Right ventricle myocardium superior (tissue), 1 donor: ENCODE measurements around the gene RRP8. TPM values are rescaled to one million over a fixed set of nuclear protein-coding genes. Genes with fewer than 3 reads are reported as not detected.

ENCODE experiments used
- ATAC-seq: fragments of 200-7000 bp; cut with Tn5 transposase; one replicate; pipeline ENCODE4 v1.9.1; 2020; ENCODE audit warnings: mild to moderate bottlenecking; ENCODE audit not compliant: poor library complexity
- DNase-seq: peaks from one replicate; pipeline ENCODE4 v3.0.0-alpha.2; 2020
- intact Hi-C: fragments of 100-400 bp; cut with DNase I; formaldehyde crosslinking; loops from one replicate; pipeline ENCODE4 v1.11.2; 2022
- long read RNA-seq: library from polyadenylated mRNA; unstranded; transcript quantifications from one replicate; pipeline ENCODE4 v2.0.0, GENCODE V29; 2021
- total RNA-seq: library from RNA; stranded (reverse); fragmentation: NEBNext Ultra II Directional; extraction: Animal tissue kit (Norgen Biotek cat#: 25700); gene quantifications from one replicate; pipeline ENCODE4 v1.2.1, GENCODE V29; 2021
- donor health status: DM: no; HTN: yes; CAD: no; lungs with severe emphysema.

The RRP8 gene
- 19.8 TPM for total RNA-seq
- long read RNA-seq, full-length matches to known transcripts = 39 of 67 reads
- long read RNA-seq, partial matches to known transcripts = 8 of 67 reads
- long read RNA-seq, other reads (novel, unspliced or antisense) = 20 of 67 reads

DNA sequence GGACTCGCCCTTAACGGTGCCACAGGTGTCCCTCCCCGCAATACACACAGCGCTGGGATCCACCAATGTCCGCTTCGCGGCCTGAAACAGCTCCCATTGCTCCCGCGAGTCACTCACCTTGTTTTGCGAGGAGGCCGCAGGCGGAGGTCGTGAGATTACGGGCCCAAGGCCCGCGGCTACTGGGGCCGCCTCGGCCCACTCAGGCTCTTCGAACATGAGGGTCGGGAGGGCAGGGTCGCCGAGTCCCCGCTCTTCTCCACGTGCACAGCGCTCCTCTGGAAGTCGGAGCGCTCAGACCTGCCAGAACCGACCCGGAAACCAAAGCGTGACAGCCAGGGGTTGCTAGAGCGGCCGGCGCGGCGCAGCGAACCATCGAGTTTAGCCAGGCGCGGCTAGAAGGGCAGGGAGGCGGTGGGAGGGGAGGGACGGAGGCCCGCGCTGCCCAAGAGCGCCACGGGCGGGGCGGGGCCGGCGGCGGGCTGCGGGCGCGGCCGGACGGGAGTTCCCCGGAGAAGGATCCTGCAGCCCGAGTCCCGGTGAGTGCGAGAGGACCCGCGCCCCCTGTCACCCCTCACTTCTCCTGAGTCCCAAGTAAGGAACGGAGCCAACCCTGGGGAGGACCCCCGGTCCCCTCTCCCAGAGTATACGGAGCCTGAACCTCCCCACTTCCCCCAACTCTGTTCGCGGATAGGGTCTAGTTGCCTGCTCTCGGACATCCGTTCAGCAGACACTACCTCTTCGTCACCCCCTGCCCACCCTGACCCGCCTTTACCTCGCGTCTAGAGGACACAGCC, at the start of gene RRP8, which contains the start of gene ILK:
TSS of gene RRP8 (minus strand) at position 330 of the 794 bp plus-strand sequence. CDS start at position 216, 114 bp downstream.
TSS of gene ILK (plus strand) at position 488 of the 794 bp plus-strand sequence. CDS start 498 bp downstream, outside the sequence.
- ATAC-seq (peak; percentile 93), DNase-seq (peak; percentile 96)
- intact Hi-C loops = loop anchor here (5.0 kb wide), 1 partner anchor 79 kb away; the partner anchor contains the start of gene MRPL17

DNA sequence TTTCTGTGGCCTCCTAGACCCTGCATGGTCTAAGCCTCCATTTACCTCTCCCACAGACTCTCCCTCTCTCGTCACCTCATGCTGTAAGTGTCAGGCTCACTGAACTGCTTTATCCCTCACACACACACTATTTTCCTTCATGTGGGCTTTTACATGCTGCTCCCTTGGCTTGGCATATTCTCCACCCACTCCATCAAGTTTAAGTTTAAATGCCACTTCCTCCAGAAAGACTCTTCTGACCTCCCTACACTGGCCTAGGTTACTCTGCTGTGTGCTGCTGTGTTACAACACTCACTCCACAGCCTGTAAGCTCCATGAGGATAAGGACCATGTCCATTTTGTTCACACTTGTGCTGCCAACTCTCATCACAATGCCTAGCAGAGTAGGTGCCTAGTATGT, 49.7 kb upstream of the RRP8 start:
- intact Hi-C loops = no loop called here
- DNase-seq (no peak), ATAC-seq (no peak)

DNA sequence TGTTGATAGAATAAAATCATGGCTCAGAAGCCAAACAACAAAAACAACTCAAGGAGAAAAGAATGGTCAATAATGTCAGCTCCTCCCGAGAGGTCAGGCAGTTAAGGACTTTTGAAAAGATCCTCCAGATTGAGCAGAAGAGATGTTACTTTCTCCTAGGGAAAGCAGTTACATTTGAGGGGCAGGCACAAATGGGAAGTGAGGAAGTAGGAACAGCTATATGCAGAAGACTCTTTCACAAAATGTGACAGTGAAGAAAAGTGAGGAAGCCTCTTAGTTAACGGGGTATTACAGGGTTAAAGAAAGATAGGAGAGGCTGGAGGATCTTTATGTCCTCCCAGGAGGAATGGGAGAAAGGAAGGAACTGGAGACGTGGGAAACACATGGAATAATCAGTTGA, 48.8 kb upstream of the RRP8 start:
- DNase-seq = no peak

DNA sequence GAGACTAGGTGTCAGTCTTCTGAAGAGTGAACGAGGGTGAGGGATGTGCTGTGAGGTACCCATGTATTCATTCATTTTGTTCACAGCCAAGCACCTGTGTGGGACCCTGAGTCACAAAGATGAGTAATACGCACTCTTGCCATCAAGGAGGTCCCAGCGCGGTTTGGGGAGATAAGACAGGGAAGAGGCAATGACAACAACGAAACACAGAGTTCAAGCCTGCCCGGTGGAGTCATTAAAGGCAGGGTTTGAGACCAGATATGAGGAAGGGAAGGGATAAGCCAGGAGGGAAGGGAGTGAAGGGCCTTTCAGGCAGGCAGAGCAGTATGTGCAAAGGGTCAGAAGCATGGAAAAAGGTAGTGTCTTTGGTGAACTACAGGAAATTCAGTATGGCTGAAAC, 47.6 kb upstream of the RRP8 start:
- intact Hi-C loops = no loop called here
- ATAC-seq = no peak
- DNase-seq = no peak

More for the DNA sequence above, 48.8 kb upstream of the RRP8 start:
- intact Hi-C loops = no loop called here
- no peak for ATAC-seq

DNA sequence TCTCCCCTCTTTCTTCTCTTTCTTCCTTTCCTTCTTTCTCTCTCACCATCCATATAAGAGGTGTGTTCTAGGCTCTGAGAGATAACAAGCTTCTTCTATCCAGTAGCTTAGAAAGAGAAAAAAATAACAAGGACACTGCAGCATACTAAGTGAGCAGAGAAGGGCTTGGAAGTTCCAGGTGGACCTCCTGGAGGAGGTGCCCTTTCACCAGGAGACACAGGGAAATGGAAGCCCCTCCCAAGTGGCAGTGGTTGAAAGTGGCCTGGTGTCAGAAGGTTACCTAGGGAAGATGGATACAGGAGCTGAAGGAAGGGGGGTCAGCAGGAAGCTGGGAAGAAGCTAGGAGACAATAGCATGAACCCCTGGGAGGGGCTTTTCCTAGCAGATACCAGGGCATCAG, 46.7 kb upstream of the RRP8 start:
- ATAC-seq (no peak), DNase-seq (no peak)
- intact Hi-C loops = no loop called here

DNA sequence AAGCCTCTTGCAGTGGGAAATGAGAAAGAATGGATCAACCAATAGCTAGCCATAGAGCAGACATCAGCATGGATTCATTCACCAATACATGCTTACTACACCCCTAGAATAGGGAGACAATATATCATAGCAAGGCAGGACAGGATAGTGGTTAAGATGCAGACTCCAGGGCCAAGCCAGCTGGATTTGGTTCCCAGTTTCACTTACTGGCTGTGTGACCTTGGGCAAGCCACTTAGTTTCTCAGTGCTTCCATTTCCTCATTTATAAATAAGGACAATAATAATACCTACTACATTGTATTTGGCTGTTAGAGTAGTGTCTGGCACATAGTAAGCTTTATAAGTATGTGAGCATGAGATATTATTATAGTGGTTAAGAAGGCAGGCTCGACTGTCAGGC, 45.1 kb upstream of the RRP8 start:
- intact Hi-C loops = no loop called here
- peak; percentile 46 for DNase-seq
- ATAC-seq = no peak

DNA sequence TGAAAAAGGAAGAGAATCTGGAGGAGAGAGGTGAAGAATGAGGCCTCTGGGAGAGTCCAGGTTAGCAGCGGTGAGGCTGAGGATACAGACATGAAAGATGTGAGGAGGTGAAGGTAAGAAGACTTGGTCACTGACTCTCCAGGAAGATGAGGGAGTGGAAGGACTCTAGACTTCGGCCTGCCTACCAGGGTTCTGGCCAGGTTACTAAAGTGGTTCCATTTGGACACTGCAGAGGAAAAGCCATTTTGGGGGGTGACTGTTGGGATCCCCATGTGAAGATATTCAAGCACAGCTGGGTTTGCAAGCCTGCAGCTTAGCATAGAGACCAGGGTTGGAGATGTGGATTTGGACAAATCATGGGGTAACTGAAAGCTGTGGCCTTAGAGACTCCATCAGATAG, 44.4 kb upstream of the RRP8 start:
- intact Hi-C loops = no loop called here
- DNase-seq (no peak), ATAC-seq (no peak)

DNA sequence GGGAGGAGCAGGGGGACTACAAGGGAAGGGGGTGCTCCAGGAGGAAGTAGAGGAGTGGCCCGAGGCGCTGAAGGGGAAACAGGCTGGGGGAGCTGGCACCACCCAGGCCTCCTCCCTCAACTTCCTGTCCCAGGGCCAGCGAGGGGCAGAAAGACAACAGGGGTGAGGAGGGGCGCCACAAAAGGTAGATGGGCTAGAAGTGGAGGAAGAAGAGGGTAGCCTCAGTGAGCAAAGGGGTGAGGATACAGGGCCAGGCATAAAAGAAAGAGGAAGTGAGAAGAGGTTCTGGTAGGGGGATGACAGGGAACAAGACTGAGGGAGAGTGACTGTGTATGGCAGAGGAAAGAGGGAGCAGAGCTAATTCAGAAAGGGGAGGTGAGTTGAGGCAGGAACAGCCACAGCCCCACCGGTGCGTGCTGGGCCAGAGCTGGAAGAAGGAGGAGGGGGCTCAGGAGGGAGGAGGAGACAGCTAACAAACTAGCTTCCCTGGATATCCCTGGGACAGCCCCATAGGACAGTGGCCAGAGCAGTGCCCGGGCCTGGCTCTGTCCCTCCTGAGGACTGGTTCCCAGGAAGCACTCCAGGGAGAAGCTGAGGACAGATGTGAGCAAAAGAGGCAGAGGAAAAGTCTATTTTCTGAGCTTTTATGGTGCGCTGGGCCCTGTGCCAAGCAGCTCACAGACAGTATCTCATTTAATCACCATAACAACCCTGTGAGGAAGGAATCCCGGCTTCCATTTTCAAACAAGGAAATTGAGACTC, 43.7 kb upstream of the RRP8 start:
- intact Hi-C loops = no loop called here
- peak; percentile 47 for ATAC-seq
- DNase-seq = peak; percentile 73

DNA sequence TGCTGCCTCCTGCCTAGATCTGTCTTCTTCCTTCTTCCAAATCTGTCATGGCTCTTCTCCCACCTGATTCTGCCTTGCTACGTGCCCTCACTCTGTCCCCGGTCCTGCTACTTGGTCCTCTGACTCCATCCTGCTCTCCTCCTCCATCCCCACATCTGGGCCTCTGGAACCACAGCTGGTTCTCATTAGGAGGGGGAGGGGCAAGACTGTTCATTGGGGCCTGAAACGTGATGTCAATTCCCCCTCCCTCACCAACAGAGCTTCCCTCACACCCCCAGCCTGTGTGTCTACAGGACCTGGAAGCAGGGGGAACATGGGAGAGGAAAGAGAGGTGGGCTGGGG, 43.1 kb upstream of the RRP8 start:
- intact Hi-C loops = no loop called here
- DNase-seq (peak; percentile 47), ATAC-seq (peak; percentile 63)

DNA sequence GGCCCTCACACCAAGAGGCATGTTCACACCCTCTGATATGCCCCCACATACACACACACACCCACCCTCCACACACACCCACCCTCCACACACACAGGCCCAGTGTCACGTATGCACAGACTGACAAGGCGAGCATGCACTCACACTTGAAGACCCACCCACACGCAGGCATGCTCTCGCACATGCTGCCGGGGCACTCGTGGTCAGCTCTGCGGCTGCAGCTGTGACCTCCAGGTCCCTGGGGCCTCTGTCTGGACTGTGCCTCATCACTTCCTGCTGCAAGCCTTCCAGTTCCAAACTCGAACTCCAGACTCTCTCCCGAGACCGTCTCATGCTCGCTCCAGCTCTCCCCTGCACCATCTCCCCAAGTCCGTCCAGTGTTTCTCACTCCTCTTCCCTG, 42.7 kb upstream of the RRP8 start:
- intact Hi-C loops = no loop called here
- peak; percentile 77 for ATAC-seq
- peak; percentile 87 for DNase-seq

DNA sequence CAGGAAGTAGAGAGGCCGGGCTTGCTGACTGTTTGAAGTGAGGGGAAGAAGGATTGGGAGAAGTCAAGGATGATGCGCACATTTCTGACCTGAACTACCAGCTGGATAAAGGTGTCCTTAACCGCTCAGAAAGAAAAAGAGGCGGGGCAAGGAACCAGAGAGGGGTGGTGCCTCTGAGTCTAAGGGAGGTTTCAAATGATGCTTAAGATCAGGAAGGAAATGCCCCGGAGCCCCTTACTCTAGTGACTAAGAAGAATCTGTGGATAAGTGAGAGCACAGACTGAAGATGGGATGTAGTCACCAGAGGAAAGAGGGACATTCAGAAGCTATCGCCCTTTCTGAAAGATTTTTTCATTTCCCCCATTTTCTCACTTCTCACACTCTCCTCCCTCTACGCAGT, 39.5 kb upstream of the RRP8 start:
- ATAC-seq = no peak
- intact Hi-C loops = no loop called here
- no peak for DNase-seq

DNA sequence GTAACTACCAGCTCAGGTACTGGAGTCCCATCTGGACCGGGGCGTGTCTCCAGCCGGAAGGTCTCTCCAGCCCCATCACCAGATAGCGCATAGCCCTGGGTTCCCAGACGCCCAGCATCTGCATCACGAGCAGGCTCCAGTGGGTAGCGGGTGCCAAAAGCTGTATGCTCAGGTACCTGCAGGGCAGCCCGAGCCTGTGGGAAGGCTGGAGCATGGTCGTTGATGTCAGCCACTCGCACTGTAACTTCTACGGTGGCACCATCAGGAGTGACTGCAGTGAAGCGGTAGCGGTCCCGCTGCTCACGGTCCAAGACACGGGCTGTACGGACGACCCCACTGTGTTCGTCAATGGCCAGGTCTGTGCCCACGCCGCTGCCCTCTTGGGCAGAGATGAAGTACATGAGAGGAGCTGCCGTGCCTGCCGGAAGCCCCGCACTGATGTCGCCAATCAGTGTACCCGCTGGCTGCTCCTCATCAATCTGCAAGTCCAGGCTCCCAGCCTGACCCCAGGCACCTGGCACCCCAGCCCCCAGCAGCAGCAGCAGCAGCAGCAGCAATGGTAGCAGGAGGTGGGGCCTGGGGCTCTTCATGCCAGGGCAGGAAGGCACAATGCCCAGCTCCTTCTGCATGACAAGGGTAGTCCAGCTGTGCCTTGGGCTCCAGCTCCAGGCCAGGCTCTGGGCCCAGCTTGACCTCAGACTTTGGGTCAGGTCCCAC, 37.7 kb upstream of the RRP8 start:
- ATAC-seq (no peak), DNase-seq (no peak)

DNA sequence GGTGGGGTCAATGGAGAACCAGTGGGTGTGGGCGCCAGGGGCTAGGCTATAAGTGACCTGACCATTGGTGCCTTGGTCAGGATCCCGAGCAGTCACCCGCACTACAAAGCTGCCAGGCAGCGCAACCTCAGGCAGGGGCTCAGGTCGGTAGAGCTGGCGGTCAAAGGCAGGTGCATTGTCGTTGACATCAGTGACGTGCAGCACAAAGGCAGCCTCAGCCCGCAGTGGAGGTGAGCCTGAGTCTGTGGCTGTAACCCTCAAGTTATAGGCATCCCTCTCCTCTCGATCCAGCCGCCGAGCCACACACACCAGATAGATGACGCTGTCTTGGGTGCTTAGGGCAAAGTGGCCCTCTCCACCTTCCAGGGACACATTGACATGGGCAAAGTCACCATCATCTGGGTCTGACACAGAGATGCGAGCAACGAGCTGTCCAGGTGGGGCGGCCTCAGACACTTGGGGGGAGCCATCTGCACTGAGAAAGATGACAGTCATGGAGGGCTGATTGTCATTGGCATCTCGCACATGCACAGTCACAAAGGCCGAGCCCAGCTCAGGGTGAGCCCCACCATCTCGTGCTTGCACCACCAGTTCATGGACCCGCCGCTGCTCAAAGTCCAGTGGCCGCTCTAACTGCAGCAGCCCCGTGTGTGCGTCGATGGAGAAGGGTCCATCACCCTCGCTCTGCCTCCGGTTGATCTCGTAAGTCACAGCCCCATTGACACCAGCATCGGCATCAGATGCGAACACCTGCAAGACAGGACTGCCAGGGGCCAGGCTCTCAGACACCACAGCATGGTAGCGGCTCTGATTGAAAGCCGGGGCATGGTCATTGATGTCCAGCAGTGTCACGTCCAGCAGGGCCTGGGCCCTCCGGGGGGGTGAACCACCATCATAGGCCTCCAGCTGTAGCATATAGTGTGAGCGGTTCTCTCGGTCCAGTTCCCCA, 36.9 kb upstream of the RRP8 start:
- no peak for ATAC-seq
- no peak for DNase-seq
- intact Hi-C loops = no loop called here

More for the DNA sequence above, 37.7 kb upstream of the RRP8 start:
- intact Hi-C loops = no loop called here

DNA sequence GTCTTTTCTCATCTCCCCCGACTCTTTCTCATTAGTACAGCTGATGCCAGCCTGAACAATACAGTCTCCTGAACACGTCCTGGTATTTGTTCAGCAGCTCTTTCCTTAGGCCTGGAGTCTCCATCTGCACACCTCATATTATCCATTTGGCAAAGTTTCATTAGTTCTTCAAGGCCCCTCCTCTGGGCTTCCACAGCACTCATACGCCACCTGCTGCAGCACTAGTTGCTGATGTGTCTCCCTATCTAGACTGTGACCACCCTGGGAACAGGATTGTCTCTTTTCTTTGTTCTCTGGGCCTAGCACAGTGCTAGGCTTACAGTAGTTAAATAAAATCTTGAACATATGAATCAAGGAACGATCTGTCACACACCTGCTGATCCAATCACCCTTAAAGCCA, 35.0 kb upstream of the RRP8 start:
- intact Hi-C loops = no loop called here
- no peak for ATAC-seq
- DNase-seq = no peak

DNA sequence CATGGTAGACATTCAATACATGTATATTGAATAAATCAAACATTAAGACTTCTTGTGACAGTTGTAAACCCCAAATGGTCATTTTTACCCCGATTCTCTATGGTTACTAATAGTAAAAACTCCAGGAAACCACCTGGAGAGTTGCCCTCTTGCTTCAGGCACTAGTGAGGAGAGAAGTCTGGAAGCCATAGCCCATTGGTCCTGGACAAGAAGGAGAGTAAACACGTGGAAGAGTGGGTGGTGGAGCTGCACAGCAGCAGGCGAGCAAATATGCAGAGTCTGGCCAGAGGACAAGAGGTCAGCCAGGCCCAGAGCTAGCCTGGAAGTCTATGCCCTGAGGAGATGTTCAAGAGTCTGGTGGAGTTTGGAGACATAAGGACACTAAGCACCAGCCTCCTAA, 34.5 kb upstream of the RRP8 start:
- intact Hi-C loops = no loop called here
- peak; percentile 58 for DNase-seq
- ATAC-seq = peak; percentile 60

DNA sequence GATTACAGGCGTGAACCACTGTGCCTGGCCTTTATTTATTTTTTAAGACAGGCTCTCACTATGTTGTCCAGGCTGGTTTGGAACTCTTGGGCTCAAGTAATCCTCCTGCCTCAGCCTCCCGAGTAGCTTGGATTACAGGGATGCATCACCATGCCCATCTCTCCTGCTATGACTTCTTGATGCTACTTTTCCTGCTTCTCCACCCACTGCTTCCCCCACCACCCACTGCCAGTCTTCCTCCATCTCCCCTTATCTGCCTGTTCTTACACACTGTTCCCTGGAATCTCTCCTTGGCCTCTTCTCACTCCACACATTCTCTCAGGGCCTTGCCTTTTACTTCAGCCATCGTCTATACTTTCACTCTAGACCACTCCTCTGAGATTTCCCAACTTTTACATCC, 33.1 kb upstream of the RRP8 start:
- DNase-seq (no peak), ATAC-seq (no peak)
- intact Hi-C loops = no loop called here

DNA sequence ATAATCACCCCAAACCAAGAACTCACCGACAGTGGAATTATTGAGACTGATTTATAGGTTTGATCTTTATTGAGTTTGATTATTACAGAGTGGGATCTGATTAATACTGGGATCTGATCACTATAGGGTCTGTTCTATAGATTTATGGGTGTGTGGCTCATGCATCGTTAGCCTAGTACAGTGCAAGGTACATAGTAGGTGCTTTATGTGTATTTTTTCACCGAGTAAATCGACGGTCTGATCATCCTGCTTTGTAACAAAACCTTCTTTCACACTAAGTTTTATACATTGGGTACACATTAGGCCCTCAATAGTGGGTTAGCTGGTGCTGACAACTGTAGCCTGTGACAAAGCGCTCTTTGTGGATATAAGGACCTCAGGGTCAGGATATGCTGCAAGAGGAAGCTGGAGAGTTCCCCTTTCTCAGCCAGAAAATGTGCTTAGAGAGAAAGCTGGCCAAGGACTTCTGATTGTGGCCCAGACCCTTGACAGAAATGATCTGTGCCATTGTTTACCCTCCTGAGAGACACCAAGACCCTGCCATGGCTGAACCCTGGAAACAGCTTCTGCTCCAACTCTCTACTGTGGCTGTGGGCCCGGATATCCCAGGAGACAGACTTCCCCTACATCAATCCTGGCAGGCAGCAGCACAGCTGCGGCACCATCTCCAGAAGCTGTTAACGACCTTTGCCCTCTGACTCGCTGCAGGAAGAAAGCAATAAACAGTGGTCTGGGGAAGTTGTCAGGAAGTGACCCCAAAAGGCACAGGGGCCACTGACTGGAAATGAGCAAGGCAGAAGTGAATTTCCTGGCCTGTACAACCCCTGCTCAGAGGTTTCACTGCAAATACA, 31.9 kb upstream of the RRP8 start:
- peak; percentile 64 for ATAC-seq
- DNase-seq = peak; percentile 84
- intact Hi-C loops = no loop called here
